ENCODE data around the gene ITGAD.
A peak's percentile ranks its signal among the peaks of the same experiment; 100 is the strongest.

Gene ITGAD

DNA sequence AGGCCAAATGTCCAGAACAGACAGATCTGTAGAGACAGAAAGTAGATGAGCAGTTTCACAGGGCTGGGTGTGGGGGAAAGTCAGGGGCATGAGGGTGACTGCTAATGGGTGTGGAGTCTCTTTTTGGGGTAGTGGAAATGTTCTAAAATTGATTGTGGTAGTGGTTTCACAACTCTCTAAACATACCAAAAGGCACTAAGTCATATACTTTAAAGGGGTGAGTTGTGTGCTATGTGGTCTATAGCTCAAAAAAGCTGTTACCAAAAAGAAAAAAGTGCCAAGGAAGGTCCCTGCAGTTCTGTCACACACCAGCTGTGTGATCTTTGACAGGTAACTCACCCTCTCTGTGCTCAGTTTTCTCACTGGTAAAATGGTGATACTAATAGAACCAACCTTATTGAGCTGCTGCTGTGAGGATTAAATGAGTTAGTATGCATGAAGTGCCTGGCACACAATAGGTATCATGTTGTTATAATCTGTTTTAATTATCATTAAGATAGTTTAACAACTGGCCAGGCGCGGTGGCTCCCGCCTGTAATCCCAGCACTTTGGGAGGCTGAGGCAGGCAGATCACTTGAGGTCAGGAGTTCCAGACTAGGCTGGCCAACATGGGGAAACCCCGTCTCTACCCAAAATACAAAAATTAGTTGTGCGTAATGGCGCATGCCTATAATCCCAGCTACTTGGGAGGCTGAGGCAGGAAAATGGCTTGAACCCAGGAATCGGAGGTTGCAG lies 27.8 kb upstream of the ITGAD start:
- no peak for DNase-seq (ENCODE audit: low read depth, low spot score)

DNA sequence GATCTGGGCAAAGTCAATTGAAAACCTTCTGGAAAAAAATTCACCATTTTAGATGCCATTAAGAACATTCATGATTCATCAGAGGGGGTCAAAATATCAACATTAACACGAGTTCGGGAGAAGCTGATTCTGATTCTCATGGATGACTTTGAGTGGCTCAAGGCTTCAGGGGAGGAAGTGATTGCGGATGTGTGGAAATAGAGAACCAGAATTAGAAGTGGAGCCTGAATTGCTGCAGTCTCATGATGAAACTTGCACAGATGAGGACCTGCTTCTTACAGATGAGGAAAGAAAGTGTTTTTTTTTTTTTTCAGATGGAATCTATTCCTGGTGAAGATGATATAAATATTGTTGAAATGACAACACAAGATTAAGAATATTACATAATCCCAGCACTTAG lies 25.3 kb upstream of the ITGAD start:
- DNase-seq (ENCODE audit: low read depth, low spot score): no peak

DNA sequence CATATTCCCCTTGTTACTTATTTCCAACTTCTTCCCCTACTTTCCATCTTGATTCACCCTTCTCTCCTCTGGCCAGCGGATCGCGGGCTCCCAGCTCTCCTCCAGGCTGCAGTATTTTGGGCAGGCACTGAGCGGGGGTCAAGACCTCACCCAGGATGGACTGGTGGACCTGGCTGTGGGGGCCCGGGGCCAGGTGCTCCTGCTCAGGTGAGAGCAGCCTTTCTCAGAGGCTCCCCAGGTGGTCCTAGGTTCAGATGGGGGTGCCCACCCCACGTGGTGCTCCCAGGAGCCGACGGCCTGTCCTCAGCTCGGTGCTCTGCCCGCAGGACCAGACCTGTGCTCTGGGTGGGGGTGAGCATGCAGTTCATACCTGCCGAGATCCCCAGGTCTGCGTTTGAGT lies 22.1 kb upstream of the ITGAD start:
- DNase-seq (ENCODE audit: low read depth, low spot score): no peak

DNA sequence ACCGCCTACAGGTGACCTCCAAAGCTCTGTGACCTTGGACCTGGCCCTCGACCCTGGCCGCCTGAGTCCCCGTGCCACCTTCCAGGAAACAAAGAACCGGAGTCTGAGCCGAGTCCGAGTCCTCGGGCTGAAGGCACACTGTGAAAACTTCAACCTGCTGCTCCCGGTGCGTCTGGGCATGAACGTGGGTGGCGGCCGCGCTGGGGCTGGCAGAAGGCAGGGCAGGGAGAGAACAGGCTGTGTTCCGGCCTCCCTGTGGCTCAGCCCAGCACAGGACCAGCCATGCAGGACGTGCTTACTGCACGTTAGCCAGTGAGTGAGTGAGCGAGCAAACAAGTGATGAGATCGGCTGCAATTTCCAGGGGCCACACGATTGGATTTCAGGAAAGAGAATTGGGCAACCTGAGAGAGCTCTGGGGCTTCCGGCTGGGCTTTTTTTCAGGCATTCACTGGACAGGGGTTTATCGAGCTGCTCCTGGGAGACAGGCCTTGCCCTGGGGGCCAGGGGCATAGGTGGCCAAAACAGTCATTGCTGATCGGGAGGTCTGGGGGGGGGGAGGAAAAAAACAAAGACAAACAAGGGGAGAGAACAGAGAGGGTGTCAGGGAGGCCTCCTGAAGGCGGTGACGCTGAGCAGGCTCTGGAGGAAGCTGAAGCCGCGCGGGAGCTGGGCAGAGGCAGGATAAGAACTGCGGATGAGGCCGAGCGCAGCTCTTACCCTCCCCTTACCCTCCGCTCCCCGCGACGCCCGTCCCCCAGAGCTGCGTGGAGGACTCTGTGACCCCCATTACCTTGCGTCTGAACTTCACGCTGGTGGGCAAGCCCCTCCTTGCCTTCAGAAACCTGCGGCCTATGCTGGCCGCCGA lies 21.3 kb upstream of the ITGAD start:
- peak; percentile 35 for DNase-seq (ENCODE audit: low read depth, low spot score)

DNA sequence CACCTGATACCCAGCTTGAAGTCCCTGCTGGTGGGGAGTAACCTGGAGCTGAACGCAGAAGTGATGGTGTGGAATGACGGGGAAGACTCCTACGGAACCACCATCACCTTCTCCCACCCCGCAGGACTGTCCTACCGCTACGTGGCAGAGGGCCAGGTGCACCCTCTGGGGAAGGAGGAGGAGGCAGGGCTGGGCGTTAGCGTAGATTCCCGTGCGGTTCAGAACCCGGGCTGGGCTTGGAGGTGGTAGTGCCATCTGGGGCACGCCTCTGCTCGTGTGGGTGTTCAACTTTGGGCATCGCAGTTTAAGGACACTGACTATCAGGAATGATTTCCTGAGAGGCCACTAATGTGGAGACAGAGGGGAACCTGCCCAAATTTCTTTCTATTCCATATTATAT lies 19.9 kb upstream of the ITGAD start:
- DNase-seq (ENCODE audit: low read depth, low spot score): no peak

DNA sequence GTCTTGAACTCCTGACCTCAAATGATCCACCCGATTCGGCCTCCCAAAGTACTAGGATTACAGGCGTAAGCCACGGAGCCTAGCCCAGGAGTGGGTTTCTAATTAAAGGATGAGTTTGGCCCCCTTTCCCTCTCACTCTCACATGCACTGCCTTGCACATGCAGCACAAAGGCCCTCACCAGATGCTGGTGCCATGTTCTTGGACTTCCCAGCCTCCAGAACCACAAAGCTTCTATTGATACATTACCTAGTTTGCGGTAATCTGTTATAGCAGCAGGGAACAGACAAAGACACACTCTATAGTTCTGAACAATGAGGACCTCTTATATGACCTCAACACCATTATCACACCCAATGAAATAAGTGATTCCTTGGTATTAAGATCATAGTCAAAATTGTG lies 17.9 kb upstream of the ITGAD start:
- no peak for DNase-seq (ENCODE audit: low read depth, low spot score)

DNA sequence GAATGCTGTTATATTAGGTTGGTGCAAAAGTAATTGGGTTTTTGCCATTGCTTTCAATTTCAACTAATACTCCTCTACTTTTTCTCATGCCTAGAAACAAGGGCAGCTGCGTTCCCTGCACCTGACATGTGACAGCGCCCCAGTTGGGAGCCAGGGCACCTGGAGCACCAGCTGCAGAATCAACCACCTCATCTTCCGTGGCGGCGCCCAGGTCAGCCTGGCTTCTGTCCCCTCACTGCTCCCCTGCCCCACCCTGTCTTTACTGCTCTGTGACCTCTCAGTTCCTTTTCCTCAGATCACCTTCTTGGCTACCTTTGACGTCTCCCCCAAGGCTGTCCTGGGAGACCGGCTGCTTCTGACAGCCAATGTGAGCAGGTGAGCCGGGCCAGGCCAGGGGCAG lies 16.4 kb upstream of the ITGAD start:
- no peak for DNase-seq (ENCODE audit: low read depth, low spot score)

DNA sequence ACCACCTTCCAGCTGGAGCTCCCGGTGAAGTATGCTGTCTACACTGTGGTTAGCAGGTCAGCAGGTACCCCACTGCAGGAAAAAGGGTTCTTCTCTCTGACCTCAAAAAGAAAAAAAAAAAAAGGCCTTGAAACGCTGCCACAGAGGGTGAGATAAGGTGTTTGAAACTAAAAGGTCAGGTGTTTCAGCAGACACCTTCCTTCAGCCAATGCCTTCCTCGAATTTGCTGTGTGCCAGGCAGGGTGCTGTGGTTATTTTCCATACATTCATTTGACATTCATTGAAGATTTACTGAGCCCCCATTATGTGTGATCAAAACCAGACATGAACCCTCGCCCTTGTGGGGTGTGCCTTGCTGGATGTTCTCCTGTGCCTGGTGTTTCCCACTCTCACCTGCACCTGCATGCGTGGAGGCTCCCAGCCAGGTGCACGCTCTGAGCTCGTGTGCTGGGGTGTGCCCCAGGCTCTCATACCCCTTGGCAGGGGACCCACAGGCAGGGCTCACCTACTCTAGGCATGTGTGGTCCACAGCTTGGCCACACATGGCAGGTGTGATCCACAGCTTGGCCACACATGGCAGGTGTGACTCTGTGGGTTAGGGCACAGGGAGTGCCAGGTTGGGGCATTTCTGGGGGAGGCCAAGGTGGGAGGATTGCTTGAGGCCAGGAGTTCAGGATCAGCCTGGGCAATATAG lies 15.8 kb upstream of the ITGAD start:
- no peak for DNase-seq (ENCODE audit: low read depth, low spot score)

DNA sequence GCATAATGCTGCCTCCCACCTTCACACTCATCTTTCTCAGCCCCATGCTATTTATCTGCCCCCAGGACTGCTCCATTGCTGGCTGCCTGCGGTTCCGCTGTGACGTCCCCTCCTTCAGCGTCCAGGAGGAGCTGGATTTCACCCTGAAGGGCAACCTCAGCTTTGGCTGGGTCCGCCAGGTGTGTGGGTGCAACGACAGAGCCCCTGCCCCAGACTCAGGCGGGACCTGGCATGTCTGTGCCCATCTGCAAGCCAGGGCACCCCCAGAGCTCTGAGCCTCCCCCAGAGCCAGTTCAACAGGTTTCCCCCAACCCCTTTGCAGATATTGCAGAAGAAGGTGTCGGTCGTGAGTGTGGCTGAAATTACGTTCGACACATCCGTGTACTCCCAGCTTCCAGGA lies 12.9 kb upstream of the ITGAD start:
- no peak for DNase-seq (ENCODE audit: low read depth, low spot score)

DNA sequence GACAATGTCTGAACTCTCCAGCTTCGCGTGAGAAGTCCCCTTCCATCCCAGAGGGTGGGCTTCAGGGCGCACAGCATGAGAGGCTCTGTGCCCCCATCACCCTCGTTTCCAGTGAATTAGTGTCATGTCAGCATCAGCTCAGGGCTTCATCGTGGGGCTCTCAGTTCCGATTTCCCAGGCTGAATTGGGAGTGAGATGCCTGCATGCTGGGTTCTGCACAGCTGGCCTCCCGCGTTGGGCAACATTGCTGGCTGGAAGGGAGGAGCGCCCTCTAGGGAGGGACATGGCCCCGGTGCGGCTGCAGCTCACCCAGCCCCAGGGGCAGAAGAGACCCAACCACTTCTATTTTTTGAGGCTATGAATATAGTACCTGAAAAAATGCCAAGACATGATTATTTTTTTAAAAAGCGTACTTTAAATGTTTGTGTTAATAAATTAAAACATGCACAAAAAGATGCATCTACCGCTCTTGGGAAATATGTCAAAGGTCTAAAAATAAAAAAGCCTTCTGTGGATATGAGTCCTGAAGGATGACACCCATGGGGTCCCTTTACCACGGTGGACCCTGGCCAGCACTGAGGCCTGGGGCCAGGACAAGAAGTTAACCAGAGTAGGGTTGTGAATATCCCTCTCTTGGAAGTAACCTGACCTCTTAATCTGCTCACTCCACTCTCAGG lies 10.5 kb upstream of the ITGAD start:
- DNase-seq (ENCODE audit: low read depth, low spot score): peak; percentile 83

DNA sequence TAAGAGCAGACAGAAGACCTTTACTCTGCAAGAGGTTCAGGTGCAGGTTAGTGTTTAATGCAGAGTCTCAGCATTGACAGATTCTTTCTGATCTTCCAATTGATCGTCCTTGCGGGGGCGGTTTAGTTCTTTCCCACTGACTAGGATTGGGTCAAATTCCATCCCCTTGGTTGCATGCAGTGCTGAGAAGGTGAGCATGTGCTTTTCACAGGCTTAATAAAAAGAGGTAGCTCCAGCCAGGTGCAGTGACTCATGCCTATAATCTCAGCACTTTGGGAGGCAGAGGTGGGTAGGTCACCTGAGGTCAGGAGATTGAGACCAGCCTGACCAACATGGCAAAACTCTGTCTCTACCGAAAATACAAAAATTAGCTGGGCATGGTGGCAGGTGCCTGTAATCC lies 7.5 kb upstream of the ITGAD start:
- no peak for DNase-seq (ENCODE audit: low read depth, low spot score)

DNA sequence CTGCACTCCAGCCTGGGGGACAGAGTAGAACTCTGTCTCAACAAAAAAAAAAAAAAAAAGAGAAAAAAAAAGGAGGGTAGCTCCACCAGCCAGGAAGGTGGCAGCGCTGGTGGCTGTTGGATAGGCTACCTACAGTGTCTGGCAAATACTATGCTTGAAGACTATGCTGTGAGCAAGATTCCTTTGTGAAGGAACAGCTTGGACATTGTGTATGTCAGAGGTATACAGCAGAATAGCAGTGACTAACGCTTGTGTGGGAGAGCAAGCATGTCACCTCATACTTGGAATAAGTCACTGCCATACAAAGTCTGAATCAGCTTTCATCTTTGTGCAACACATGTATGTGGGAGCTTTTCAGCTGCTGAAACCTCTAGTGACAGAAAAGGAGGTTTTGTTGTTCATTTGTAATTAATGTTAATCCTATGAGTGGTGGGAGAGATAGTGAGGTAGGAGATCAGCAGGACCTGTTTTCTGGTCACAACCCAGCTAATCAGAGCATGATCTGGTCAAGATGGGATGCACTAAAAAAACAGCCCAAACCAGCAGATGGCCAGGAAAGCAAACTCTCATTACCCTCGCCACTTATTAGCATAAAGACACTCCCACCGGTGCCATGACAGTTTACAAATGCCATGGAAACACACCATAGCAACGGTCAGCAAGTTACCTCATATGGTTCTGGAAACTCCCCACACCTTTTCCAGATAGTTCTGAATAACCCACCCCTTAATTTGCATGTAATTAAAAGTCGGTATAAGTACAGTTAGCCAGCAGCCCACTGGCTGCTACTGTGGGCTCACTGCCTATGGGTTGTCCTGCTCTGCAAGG lies 6.8 kb upstream of the ITGAD start:
- peak; percentile 33 for DNase-seq (ENCODE audit: low read depth, low spot score)

DNA sequence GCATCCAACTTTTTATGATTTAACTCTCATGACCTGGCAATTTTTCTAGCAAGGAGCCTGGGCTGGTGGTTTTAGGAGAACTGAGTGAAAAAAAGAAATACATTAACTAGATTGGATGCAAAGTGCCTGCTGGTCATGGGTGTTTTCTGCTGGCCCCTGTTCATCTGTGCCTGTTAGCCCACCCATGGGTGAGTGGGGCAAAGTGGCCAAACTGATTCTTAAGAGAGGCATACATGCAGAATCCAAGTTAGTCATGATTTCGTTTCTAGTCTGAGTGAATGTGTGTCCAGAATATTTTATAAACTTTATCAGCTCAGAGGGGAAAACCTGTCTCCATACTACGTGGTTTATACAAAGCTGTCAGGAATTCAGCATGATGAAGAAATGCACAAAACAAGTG lies 4.6 kb upstream of the ITGAD start:
- no peak for DNase-seq (ENCODE audit: low read depth, low spot score)

DNA sequence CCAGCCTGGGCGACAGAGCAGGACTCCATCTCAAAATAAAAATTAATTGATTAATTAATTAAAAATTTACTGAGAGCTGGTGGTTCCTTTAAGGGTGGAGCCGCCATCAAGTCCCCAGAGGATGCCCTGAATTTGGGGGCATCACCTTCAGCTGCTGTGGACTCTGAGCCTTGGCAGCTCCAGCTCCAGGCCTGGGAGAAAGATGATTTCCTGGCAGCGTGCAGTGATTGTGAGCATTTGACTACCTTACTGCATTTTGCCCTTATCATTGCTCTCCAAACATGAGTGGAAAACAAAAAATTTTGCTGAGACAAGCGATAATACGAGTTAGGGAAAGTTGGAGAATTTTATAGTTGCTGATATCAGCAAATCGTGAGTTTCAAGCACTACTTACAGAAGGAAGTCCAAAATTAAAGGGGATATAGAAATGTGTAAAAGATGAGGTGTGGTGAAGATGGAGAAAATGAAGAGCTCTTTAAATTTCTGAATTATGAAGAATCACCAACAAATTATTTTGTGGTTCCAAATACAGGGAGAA lies 2.6 kb upstream of the ITGAD start:
- DNase-seq (ENCODE audit: low read depth, low spot score): no peak

DNA sequence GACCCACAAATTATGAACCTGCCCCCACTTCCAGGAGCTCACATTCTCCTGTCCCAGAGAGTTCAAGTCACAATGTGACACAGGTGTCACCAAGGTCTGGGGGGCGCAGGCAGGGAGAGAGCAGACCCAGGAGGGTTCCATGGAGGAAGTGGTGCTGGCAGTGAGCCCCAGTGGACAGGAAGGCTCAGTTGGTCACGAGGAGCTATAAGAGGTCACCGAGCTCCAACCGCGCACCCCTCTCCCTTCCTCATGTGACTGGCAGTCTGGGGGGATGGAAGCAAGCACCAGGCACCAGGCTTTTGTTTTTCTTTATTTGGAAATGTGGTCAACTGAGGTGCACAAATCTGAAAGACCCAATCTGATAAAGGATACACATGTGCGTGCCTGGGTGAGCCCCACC lies 2.5 kb downstream of the ITGAD start:
- no peak for DNase-seq (ENCODE audit: low read depth, low spot score)

DNA sequence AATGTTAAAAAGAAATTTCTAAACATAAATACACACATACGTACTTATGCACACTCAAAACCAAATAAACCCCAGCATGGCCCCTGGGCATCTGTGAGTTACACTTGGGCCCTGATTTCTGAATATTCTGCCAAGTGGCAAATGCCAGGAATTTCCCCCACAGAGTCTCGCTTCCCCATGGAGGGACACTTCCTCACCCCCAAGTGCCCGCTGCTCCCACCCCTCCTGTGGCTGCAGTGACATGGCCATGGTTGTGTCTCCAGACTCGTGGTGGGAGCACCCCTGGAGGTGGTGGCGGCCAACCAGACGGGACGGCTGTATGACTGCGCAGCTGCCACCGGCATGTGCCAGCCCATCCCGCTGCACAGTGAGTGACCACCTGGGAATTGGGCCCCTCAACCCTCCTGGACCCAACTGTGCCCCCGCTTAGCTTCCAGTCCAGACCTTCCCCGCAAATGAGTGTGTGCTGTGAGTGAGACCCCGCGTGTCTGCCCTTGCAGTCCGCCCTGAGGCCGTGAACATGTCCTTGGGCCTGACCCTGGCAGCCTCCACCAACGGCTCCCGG lies 4.0 kb downstream of the ITGAD start:
- no peak for DNase-seq (ENCODE audit: low read depth, low spot score)

DNA sequence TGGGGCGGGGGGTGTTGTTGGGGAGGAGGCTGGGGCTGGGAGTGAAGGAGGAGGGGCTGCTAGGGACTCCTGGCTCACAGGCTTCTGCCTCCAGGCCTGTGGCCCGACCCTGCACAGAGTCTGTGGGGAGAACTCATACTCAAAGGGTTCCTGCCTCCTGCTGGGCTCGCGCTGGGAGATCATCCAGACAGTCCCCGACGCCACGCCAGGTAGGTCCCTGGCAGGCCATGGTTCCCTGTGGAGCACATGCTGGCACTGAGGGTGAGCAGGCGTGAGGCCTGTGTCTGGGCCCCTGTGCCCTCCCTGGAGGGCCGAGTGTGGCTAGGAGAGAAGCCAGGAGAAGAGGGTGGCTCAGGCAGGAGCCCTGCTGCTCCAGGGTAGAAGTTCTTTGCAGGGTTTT lies 4.6 kb downstream of the ITGAD start:
- DNase-seq (ENCODE audit: low read depth, low spot score): no peak

DNA sequence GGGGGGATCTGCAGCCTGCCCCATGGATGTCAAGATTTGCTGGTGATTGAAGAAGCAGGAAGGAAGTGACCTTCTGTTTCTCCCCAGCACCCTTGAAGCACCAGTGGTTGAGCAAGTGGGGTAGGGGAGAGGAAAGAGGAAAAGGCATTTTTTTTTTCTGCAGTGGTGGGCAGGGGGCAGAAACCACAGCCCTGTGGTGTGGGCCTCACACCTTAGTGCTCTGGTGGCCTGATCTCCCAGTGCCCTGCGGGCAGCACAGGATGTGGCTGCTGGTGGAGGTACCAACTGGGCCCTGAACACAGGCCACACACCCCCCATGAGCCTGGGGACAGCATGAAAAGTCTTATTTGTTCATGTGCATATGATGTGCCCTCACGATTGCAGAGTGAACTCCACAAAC lies 7.1 kb downstream of the ITGAD start:
- no peak for DNase-seq (ENCODE audit: low read depth, low spot score)

DNA sequence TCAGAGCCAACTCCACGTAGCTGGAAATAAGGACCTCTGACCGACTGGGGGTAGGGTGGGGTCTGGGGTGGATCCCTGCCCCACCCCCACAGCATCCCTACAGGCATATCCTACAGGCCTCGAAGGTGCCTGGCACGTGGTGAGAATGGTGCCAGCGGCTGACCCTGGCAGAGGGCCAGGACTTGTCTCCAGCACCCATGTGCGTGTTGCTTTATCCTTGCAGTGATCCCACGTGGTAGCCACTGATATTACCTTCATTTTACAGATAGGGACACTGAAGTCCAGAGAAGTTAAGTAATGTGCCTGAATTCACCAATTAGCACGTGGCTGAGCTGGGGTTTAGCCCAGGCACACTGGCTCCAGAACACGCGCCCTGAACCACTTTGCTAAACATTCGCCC lies 8.3 kb downstream of the ITGAD start:
- DNase-seq (ENCODE audit: low read depth, low spot score): no peak

DNA sequence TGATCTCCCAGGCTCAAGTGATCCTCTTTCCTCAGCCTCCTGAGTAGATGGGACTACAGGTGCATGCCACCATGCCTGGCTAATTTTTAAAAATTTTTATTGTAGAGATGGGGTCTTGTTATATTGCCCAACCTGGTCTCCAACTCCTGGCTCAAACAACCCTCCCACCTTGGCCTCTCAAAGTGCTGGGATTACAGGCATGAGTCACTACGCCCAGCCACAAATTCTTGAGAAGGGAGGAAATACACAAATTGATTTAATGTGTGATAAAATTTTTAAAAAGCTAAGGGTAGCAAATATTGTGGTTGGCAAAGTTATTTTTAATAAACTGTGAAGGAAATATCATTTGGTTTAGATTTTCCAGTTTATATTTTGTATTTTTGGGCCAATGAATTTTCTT lies 9.6 kb downstream of the ITGAD start:
- no peak for DNase-seq (ENCODE audit: low read depth, low spot score)
